ENCODE results near the gene NTM.

The NTM gene

DNA sequence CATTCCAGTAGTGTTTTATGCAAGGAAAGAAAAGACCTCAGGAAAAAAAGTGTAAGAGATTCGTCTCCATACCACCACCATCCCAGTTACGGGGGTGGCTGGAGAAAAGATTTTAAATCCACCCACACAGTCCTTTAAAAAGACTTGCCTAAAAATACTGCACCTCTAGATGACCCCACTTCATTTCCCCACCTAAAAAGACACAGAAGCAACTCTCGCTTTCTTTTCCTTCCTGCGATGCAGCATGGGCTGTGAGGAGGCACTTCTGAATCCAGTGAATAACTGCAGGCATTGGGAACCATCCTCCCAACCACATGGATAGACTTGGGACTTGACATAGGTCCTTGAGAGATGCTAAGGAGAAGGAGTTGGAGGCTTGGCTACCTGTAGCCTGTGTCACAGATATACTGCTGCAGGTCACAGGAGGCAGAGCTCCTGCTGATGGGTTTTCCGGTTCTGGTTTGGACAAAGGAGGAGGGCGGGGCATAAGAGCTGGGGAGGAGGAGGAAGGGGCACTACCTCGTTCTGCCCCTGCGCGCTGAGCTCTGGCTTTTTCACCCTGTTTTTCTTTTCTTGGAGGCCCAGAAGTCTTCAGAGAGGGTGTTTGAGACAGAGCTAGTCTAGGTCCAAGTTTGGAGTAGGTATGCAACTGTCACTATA lies 285.9 kb downstream of the NTM start:
- H3K27ac ChIP-seq (ENCODE audit: low read depth, low read length, poor library complexity, severe bottlenecking) = no peak overlapping the region

DNA sequence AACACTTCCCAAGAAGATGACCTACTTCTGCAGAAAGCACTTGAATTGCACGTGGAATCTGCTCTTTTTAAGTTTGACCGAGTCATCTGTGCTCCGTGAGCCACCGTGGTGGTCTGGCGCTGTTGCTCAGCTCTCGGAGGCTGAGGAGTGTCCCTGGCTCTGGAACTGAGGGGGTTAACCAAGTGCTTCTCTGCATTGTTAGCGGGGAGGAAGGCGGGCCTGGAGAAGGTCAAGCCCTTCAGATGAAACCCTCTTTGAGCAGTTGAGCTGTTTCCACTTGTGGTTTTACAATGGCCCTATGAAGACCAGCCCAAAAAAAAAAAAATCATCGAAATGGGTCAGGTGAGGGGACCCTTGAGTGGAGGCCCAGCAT lies 286.4 kb downstream of the NTM start:
- Histone ChIP-seq H2AFZ (ENCODE audit: low read length) (no peak overlapping the region), H3K79me2 (ENCODE audit: insufficient read depth, low read length) (no peaks in the 10 kb centered on the region), H3K9me3 (ENCODE audit: low read length) (no peaks in the 10 kb centered on the region), H3K36me3 (ENCODE audit: insufficient read depth, low read length) (no peaks in the 10 kb centered on the region), H3K27me3 (ENCODE audit: insufficient read depth, low read length) (no peaks in the 10 kb centered on the region), H3F3A (ENCODE audit: insufficient read depth, low read length) (no peaks in the 10 kb centered on the region), H3K4me3 (ENCODE audit: low read depth, low read length, poor library complexity, severe bottlenecking) (no peak overlapping the region), H3K9ac (ENCODE audit: low read length) (no peak overlapping the region), H3K4me2 (ENCODE audit: low read length) (no peak overlapping the region), H3K27ac (ENCODE audit: low read depth, low read length, poor library complexity, severe bottlenecking) (no peak overlapping the region), H4K20me1 (ENCODE audit: insufficient read depth, low read length) (no peaks in the 10 kb centered on the region), H3K4me1 (ENCODE audit: insufficient read depth, low read length, severe bottlenecking) (no peaks in the 10 kb centered on the region), H3K9me2 (ENCODE audit: low read depth, low read length) (no peaks in the 10 kb centered on the region)
- TF ChIP-seq, protein P1, sequence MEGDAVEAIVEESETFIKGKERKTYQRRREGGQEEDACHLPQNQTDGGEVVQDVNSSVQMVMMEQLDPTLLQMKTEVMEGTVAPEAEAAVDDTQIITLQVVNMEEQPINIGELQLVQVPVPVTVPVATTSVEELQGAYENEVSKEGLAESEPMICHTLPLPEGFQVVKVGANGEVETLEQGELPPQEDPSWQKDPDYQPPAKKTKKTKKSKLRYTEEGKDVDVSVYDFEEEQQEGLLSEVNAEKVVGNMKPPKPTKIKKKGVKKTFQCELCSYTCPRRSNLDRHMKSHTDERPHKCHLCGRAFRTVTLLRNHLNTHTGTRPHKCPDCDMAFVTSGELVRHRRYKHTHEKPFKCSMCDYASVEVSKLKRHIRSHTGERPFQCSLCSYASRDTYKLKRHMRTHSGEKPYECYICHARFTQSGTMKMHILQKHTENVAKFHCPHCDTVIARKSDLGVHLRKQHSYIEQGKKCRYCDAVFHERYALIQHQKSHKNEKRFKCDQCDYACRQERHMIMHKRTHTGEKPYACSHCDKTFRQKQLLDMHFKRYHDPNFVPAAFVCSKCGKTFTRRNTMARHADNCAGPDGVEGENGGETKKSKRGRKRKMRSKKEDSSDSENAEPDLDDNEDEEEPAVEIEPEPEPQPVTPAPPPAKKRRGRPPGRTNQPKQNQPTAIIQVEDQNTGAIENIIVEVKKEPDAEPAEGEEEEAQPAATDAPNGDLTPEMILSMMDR (IDR thresholded peaks at IDR 0.05; ENCODE audit: low read length) = no peak
- no peak for TF ChIP-seq EZH2 (IDR thresholded peaks at IDR 0.05; ENCODE audit: borderline replicate concordance, low read length)

More for the DNA sequence above, 285.9 kb downstream of the NTM start:
- H3F3A ChIP-seq (ENCODE audit: insufficient read depth, low read length) = no peaks in the 10 kb centered on the region
- H3K4me2 ChIP-seq (ENCODE audit: low read length) = no peak overlapping the region
- H4K20me1 ChIP-seq (ENCODE audit: insufficient read depth, low read length) = no peaks in the 10 kb centered on the region
- H3K9ac ChIP-seq (ENCODE audit: low read length) = no peak overlapping the region
- no peaks in the 10 kb centered on the region for H3K4me1 ChIP-seq (ENCODE audit: insufficient read depth, low read length, severe bottlenecking)
- TF ChIP-seq, protein P1 (IDR thresholded peaks at IDR 0.05; ENCODE audit: low read length) = no peak
- TF ChIP-seq EZH2 (IDR thresholded peaks at IDR 0.05; ENCODE audit: borderline replicate concordance, low read length) = no peak
- no peak overlapping the region for H3K4me3 ChIP-seq (ENCODE audit: low read depth, low read length, poor library complexity, severe bottlenecking)
- H3K27me3 ChIP-seq (ENCODE audit: insufficient read depth, low read length) = no peaks in the 10 kb centered on the region
- H3K79me2 ChIP-seq (ENCODE audit: insufficient read depth, low read length) = no peaks in the 10 kb centered on the region
- no peaks in the 10 kb centered on the region for H3K36me3 ChIP-seq (ENCODE audit: insufficient read depth, low read length)
- H3K9me3 ChIP-seq (ENCODE audit: low read length) = no peaks in the 10 kb centered on the region
- no peak overlapping the region for H2AFZ ChIP-seq (ENCODE audit: low read length)
- no peaks in the 10 kb centered on the region for H3K9me2 ChIP-seq (ENCODE audit: low read depth, low read length)

DNA sequence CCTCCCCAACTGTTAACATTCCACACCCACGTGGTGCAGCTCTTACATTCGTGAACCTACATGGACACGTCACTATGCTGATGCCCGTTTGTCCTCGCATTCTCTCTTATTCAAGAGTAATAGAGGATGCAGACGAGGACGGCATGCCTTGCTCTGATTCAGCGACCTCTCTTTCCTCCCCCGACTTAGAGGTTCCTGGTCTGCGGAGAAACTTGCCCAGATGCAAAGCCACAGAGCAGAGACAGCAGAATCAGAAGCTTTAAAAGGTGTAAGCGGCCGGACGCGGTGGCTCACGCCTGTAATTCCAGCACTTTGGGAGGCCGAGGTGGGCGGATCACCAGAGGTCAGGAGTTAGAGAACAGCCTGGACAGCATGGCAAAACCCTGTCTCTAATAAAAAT lies 288.0 kb downstream of the NTM start:
- H3K36me3 ChIP-seq (ENCODE audit: insufficient read depth, low read length) = no peaks in the 10 kb centered on the region
- no peaks in the 10 kb centered on the region for H3K9me3 ChIP-seq (ENCODE audit: low read length)
- no peak overlapping the region for H3K27ac ChIP-seq (ENCODE audit: low read depth, low read length, poor library complexity, severe bottlenecking)
- TF ChIP-seq, protein P1 (IDR thresholded peaks at IDR 0.05; ENCODE audit: low read length) = no peak
- TF ChIP-seq EZH2 (IDR thresholded peaks at IDR 0.05; ENCODE audit: borderline replicate concordance, low read length) = no peak
- no peak overlapping the region for H2AFZ ChIP-seq (ENCODE audit: low read length)
- H3K4me2 ChIP-seq (ENCODE audit: low read length) = no peak overlapping the region
- H4K20me1 ChIP-seq (ENCODE audit: insufficient read depth, low read length) = no peaks in the 10 kb centered on the region
- no peaks in the 10 kb centered on the region for H3F3A ChIP-seq (ENCODE audit: insufficient read depth, low read length)
- H3K4me3 ChIP-seq (ENCODE audit: low read depth, low read length, poor library complexity, severe bottlenecking) = no peak overlapping the region
- H3K9ac ChIP-seq (ENCODE audit: low read length) = no peak overlapping the region
- H3K9me2 ChIP-seq (ENCODE audit: low read depth, low read length) = no peaks in the 10 kb centered on the region
- H3K79me2 ChIP-seq (ENCODE audit: insufficient read depth, low read length) = no peaks in the 10 kb centered on the region
- H3K27me3 ChIP-seq (ENCODE audit: insufficient read depth, low read length) = no peaks in the 10 kb centered on the region
- no peaks in the 10 kb centered on the region for H3K4me1 ChIP-seq (ENCODE audit: insufficient read depth, low read length, severe bottlenecking)

All from OCI-LY1 (cell line).